WERI-Rb-1 (cell line): ENCODE measurements around the gene SAMSN1.
"Not testable (repeated sequence)": the region's sequence is repeated elsewhere in the genome, so short reads cannot be mapped to it uniquely, and the experiment has no call there.

Experiments used
- DNase-seq: peaks from one replicate; pipeline ENCODE4 v3.0.0-alpha.2; 2020
- H3K27ac ChIP-seq: fragments of 250-450 bp; sonication (Bioruptor Pico); 2 replicates; pipeline ENCODE4 v1.5.1; 2020; ENCODE audit warnings: mild to moderate bottlenecking, moderate library complexity
- H3K27me3 ChIP-seq: fragments of 250-450 bp; sonication (Bioruptor Pico); 2 replicates; pipeline ENCODE4 v1.5.1; 2021; ENCODE audit warnings: mild to moderate bottlenecking, low read depth, moderate library complexity; ENCODE audit not compliant: insufficient read depth, severe bottlenecking
- H3K36me3 ChIP-seq: fragments of 250-450 bp; sonication (Bioruptor Pico); 2 replicates; pipeline ENCODE4 v1.5.1; 2020; ENCODE audit warnings: mild to moderate bottlenecking, moderate library complexity
- H3K4me3 ChIP-seq: 2 replicates; pipeline ENCODE4 v1.5.1; 2011; ENCODE audit warnings: low read depth, mild to moderate bottlenecking, control low read depth, low read length
- H3K9me3 ChIP-seq: fragments of 250-450 bp; sonication (Bioruptor Pico); 2 replicates; pipeline ENCODE4 v1.5.1; 2021; ENCODE audit warnings: mild to moderate bottlenecking, moderate library complexity; ENCODE audit not compliant: severe bottlenecking
- TF ChIP-seq, protein P1 (sequence below): IDR thresholded peaks from 2 replicates; pipeline ENCODE4 v1.5.1; 2011; ENCODE audit warnings: low read depth, mild to moderate bottlenecking, control low read depth, inconsistent platforms, low read length

Gene SAMSN1

DNA sequence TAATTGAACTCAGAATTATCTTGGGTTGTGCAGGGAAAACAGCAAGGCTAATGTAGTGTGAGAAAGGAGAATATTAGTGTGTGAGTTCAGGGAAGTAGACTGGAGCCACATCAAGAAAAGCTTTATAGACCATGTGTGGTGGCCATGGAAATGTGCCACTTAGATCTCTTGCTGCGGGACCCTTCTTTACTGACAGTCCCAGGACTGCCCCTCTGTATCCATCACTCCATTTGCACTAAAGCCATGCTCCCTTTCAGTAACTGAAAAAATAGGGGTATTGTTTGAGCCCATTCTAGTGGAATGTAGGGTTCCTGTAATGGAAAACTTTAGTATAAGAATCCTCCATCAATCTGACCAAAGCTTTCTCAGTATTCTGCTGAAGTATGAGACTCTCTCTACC, 32.3 kb downstream of the SAMSN1 start:
- no peak overlapping the region for H3K27ac ChIP-seq
- TF ChIP-seq, protein P1, sequence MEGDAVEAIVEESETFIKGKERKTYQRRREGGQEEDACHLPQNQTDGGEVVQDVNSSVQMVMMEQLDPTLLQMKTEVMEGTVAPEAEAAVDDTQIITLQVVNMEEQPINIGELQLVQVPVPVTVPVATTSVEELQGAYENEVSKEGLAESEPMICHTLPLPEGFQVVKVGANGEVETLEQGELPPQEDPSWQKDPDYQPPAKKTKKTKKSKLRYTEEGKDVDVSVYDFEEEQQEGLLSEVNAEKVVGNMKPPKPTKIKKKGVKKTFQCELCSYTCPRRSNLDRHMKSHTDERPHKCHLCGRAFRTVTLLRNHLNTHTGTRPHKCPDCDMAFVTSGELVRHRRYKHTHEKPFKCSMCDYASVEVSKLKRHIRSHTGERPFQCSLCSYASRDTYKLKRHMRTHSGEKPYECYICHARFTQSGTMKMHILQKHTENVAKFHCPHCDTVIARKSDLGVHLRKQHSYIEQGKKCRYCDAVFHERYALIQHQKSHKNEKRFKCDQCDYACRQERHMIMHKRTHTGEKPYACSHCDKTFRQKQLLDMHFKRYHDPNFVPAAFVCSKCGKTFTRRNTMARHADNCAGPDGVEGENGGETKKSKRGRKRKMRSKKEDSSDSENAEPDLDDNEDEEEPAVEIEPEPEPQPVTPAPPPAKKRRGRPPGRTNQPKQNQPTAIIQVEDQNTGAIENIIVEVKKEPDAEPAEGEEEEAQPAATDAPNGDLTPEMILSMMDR = no peak
- no peaks in the 10 kb centered on the region for H3K27me3 ChIP-seq
- no peaks in the 10 kb centered on the region for H3K36me3 ChIP-seq
- no peak for DNase-seq
- no peaks in the 10 kb centered on the region for H3K9me3 ChIP-seq
- no peak overlapping the region for H3K4me3 ChIP-seq

DNA sequence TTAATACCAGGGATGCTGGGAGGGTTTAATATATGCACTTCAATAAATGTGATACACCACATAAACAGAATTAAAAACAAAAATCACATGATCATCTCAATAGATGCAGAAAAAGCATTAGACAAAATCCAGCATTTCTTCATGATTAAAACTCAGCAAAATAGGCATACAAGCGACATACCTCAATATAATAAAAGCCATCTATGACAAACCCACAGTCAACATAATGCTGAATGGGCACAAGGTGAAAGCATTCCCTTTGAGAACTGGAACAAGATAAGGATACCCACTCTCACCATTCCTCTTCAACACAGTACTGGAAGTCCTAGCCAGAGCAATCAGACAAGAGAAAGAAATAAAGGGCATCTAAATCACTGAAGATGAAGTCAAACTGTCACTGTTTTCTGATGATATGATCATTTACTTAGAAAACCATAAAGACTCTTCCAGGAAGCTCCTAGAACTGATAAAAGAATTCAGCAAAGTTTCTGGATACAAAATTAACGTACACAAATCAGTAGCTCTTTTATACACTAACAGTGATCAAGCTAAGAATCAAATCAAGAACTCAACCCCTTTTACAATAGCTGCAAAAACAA, 39.2 kb downstream of the SAMSN1 start:
- H3K27ac ChIP-seq, H3K27me3 ChIP-seq, H3K9me3 ChIP-seq, H3K36me3 ChIP-seq, H3K4me3 ChIP-seq, DNase-seq: not testable (repeated sequence)

DNA sequence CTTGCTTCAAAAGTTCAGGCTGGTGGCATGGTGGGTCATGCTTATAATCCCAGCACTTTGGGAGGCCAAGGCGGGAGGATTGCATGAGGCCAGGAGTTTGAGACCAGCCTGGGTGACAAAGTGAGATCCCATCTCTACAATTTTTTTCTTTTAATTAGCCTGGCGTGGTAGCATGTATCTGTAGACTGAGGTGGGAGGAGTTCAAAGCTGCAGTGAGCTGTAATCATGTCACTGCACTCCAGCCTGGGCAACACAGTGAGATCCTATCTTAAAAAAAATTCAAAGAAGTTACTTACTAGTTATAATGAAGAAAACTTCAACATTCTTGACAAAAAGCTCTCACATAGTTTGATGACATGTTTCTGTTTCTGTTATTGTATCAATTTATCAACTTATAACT, 45.2 kb downstream of the SAMSN1 start:
- no peak overlapping the region for H3K4me3 ChIP-seq
- H3K9me3 ChIP-seq = no peaks in the 10 kb centered on the region
- H3K27ac ChIP-seq = no peak overlapping the region
- no peak for DNase-seq
- TF ChIP-seq, protein P1 = no peak
- H3K36me3 ChIP-seq = no peaks in the 10 kb centered on the region
- no peaks in the 10 kb centered on the region for H3K27me3 ChIP-seq

DNA sequence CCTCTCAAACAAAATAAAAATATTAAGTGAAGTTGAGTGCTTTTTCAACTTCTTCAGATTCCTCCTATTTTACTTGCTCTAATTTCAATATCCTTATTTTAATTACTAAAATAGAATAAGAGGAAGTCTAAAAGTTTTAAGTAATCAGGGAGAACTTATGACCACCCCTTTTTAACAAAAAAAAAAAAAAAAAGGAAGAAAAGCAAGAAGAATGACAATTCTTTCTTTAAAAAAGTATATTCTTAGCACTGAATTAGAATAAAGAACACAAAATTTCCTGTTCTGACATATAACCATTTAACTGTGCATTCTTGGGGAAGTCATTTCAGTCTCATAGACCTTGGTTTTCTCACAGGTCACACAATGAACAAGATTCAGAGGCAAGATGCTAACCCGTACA, 46.8 kb downstream of the SAMSN1 start:
- no peaks in the 10 kb centered on the region for H3K9me3 ChIP-seq
- no peak for DNase-seq
- TF ChIP-seq, protein P1 = no peak
- no peaks in the 10 kb centered on the region for H3K27me3 ChIP-seq
- no peak overlapping the region for H3K4me3 ChIP-seq
- no peak overlapping the region for H3K27ac ChIP-seq
- H3K36me3 ChIP-seq = no peaks in the 10 kb centered on the region

DNA sequence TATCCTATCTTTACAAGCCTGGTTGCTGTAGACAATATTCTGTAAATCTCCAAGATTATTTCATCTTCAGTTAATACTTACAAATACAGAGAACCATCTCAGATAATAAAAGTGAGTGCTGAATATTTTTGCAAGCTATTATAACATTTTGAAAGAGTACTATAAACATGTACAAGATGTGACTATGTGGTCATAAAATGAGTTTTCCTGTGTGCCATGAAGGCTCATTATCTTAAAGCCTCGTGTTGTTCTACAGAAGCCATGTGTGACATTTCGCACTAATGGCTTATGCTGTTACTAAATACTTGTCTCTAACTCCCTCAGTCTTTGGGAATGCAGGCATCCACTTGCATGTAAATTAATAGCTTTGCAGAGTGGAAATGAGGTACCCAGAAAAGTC, 48.3 kb downstream of the SAMSN1 start:
- no peaks in the 10 kb centered on the region for H3K36me3 ChIP-seq
- TF ChIP-seq, protein P1 = no peak

DNA sequence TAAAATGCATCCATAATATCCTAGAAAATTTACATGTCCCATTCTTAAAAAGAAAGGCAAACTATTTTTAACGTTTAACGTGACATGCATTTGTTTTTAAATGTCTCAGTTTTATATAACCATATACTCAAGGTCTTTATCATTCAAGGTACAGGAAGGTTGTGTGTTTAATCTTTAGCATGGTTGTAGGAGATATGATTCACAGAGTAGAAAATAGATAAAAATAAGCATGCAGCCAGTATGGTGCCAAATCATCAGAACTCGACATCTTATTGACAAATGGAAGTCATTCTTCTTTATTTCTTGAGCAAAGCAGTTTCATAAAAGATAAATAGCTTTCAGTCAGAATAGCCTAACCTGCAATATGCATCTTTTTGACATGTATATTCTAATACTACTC, 51.0 kb downstream of the SAMSN1 start:
- TF ChIP-seq, protein P1 = no peak
- H3K4me3 ChIP-seq = no peak overlapping the region
- no peaks in the 10 kb centered on the region for H3K36me3 ChIP-seq
- no peaks in the 10 kb centered on the region for H3K9me3 ChIP-seq
- DNase-seq = no peak
- H3K27ac ChIP-seq = no peak overlapping the region
- H3K27me3 ChIP-seq = no peaks in the 10 kb centered on the region

More for the DNA sequence above, 48.3 kb downstream of the SAMSN1 start:
- Histone ChIP-seq H3K27me3 (no peaks in the 10 kb centered on the region), H3K9me3 (no peaks in the 10 kb centered on the region), H3K4me3 (no peak overlapping the region), H3K27ac (no peak overlapping the region)
- no peak for DNase-seq

DNA sequence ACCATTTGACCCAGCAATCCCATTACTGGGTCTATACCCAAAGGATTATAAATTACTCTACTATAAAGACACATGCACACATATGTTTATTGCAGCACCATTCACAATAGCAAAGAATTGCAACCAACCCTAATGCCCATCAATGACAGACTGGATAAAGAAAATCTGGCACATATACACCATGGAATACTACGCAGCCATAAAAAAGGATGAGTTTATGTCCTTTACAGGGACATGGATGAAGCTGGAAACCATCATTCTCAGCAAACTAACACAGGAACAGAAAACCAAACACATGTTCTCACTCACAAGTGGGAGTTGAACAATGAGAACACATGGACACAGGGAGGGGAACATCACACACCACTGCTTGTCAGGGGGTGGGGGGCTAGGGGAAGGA, 51.9 kb downstream of the SAMSN1 start:
- not testable (repeated sequence) for H3K27ac ChIP-seq, H3K27me3 ChIP-seq, H3K4me3 ChIP-seq, DNase-seq, H3K9me3 ChIP-seq, H3K36me3 ChIP-seq
